ENCODE data around the gene ZRANB3. TPM values are rescaled to one million over a fixed set of nuclear protein-coding genes. Genes with fewer than 3 reads are reported as not detected.
"Not testable (repeated sequence)": the region's sequence is repeated elsewhere in the genome, so short reads cannot be mapped to it uniquely, and the experiment has no call there.

The ZRANB3 gene
- total RNA-seq, 1 donor from 2014 or later, result 6.8 TPM

DNA sequence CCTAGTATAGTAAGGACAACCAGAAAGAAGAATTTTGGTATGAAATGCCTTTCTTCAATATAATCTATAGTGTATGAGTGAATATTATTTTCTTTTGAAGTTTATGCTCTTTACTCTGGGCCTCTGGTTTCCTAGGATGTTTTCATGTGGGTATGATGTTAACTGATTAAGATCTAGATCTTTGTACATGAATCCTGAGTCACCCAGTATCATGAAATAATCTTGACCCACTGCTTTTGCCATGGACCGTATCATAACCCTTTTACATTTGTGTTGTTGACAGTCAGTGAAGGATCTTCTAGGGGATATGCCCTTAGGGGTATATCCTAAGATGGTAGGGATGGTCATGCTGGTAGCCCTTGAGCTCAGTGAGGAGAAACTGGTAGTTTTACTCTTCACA is 378.7 kb downstream of the ZRANB3 start:
- intact Hi-C loops (cut with micrococcal nuclease), result no loop called here
- Mint-ChIP-seq H3K4me1 (ENCODE audit: low read depth) (peaks cover 36% of the 10 kb centered on the region), H3K36me3 (ENCODE audit: low read depth) (peaks cover 54% of the 10 kb centered on the region), H3K9me3 (no peaks in the 10 kb centered on the region), H3K4me3 (no peak overlapping the region), H3K27ac (no peak overlapping the region), H3K27me3 (ENCODE audit: insufficient read depth) (no peaks in the 10 kb centered on the region)
- no peak for DNase-seq (ENCODE audit: low spot score)

GRCh38 chr2:135151615-135152014 is 379.4 kb downstream of the ZRANB3 start:
- H3K4me3 Mint-ChIP-seq, result no peak overlapping the region
- H3K27ac Mint-ChIP-seq, result no peak overlapping the region
- intact Hi-C loops (cut with micrococcal nuclease), result no loop called here
- H3K27me3 Mint-ChIP-seq (ENCODE audit: insufficient read depth), result no peaks in the 10 kb centered on the region
- H3K36me3 Mint-ChIP-seq (ENCODE audit: low read depth), result peaks cover 51% of the 10 kb centered on the region
- no peaks in the 10 kb centered on the region for H3K9me3 Mint-ChIP-seq
- peaks cover 36% of the 10 kb centered on the region for H3K4me1 Mint-ChIP-seq (ENCODE audit: low read depth)
- no peak for DNase-seq (ENCODE audit: low spot score)

- no peak for DNase-seq (ENCODE audit: low spot score)
- H3K4me1 Mint-ChIP-seq (ENCODE audit: low read depth), result peaks cover 31% of the 10 kb centered on the region
These were observed 380.3 kb downstream of the ZRANB3 start for GRCh38 chr2:135150725-135151124.

GRCh38 chr2:135149251-135149650 is 381.8 kb downstream of the ZRANB3 start:
- peaks cover 41% of the 10 kb centered on the region for H3K36me3 Mint-ChIP-seq (ENCODE audit: low read depth)

More at GRCh38 chr2:135150725-135151124, 380.3 kb downstream of the ZRANB3 start:
- Mint-ChIP-seq H3K36me3 (ENCODE audit: low read depth) (peaks cover 48% of the 10 kb centered on the region), H3K27ac (no peak overlapping the region), H3K4me3 (no peak overlapping the region), H3K27me3 (ENCODE audit: insufficient read depth) (no peaks in the 10 kb centered on the region), H3K9me3 (no peaks in the 10 kb centered on the region)
- intact Hi-C loops (cut with micrococcal nuclease), result no loop called here

DNA sequence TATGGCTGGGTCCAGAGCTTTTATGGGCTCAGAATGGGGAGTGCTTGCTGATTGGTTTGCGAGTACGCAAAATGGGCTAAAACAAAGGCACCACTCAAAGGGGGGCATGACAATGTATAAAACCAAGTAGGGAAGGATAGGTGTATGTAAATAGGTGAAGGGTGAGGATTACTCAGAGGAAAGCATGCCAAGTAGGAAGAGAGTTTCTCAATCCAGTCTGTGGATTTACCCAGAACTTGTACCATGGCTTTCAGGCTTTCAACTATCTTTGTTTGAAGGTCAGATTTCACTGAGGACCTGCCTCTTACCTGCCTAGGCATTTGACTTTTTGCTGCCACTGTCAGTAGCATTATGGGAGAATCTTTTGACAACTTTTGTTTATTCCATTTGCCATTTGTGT is 386.7 kb downstream of the ZRANB3 start:
- Mint-ChIP-seq H3K4me3 (no peak overlapping the region), H3K9me3 (peaks cover 35% of the 10 kb centered on the region), H3K4me1 (ENCODE audit: low read depth) (no peaks in the 10 kb centered on the region), H3K27ac (no peak overlapping the region), H3K27me3 (ENCODE audit: insufficient read depth) (no peaks in the 10 kb centered on the region), H3K36me3 (ENCODE audit: low read depth) (peaks cover 42% of the 10 kb centered on the region)
- no peak for DNase-seq (ENCODE audit: low spot score)
- intact Hi-C loops (cut with micrococcal nuclease), result no loop called here

More at GRCh38 chr2:135149251-135149650, 381.8 kb downstream of the ZRANB3 start:
- H3K9me3 Mint-ChIP-seq, result peaks cover 1% of the 10 kb centered on the region
- DNase-seq (ENCODE audit: low spot score), result no peak
- intact Hi-C loops (cut with micrococcal nuclease), result no loop called here
- no peaks in the 10 kb centered on the region for H3K27me3 Mint-ChIP-seq (ENCODE audit: insufficient read depth)
- no peak overlapping the region for H3K27ac Mint-ChIP-seq
- H3K4me3 Mint-ChIP-seq, result no peak overlapping the region
- peaks cover 19% of the 10 kb centered on the region for H3K4me1 Mint-ChIP-seq (ENCODE audit: low read depth)

- Mint-ChIP-seq H3K9me3 (peaks cover 35% of the 10 kb centered on the region), H3K4me3 (no peak overlapping the region), H3K27ac (no peak overlapping the region), H3K36me3 (ENCODE audit: low read depth) (peaks cover 40% of the 10 kb centered on the region), H3K27me3 (ENCODE audit: insufficient read depth) (no peaks in the 10 kb centered on the region), H3K4me1 (ENCODE audit: low read depth) (no peaks in the 10 kb centered on the region)
- no peak for DNase-seq (ENCODE audit: low spot score)
- intact Hi-C loops (cut with micrococcal nuclease), result no loop called here
These were observed 388.7 kb downstream of the ZRANB3 start for GRCh38 chr2:135142323-135142722.

DNA sequence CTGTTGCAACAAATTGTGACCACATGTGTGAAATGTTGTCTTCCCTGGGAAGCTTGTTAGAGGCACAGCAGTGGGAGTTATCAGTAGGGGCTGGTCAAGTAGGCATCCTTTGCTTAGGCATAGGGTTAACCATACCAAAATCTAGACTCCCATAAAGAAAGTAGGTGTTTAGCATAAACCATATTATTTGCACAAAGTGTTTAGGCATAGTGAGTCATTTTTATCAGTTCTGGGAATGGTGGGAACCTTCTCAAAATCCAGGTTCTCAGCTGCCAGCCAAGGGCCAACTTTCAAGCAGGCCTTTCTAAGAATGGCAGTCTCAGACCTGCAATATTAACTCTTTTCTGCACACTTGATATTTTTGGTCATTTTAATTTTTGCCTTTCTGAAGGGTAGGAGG is 390.4 kb downstream of the ZRANB3 start:
- no peak overlapping the region for H3K4me3 Mint-ChIP-seq
- DNase-seq (ENCODE audit: low spot score), result no peak
- no peaks in the 10 kb centered on the region for H3K27me3 Mint-ChIP-seq (ENCODE audit: insufficient read depth)
- H3K9me3 Mint-ChIP-seq, result peaks cover 35% of the 10 kb centered on the region
- H3K36me3 Mint-ChIP-seq (ENCODE audit: low read depth), result peaks cover 52% of the 10 kb centered on the region
- H3K27ac Mint-ChIP-seq, result no peak overlapping the region
- intact Hi-C loops (cut with micrococcal nuclease), result no loop called here
- H3K4me1 Mint-ChIP-seq (ENCODE audit: low read depth), result no peaks in the 10 kb centered on the region

- intact Hi-C loops (cut with micrococcal nuclease), result no loop called here
- Mint-ChIP-seq H3K27me3 (ENCODE audit: insufficient read depth) (no peaks in the 10 kb centered on the region), H3K9me3 (no peaks in the 10 kb centered on the region), H3K27ac (no peak overlapping the region), H3K4me1 (ENCODE audit: low read depth) (no peaks in the 10 kb centered on the region), H3K36me3 (ENCODE audit: low read depth) (peaks cover 55% of the 10 kb centered on the region), H3K4me3 (no peak overlapping the region)
- DNase-seq (ENCODE audit: low spot score), result no peak
These were observed 398.7 kb downstream of the ZRANB3 start for GRCh38 chr2:135132314-135132713.

GRCh38 chr2:135130751-135131150 is 400.3 kb downstream of the ZRANB3 start:
- intact Hi-C loops (cut with micrococcal nuclease), result no loop called here
- Mint-ChIP-seq H3K4me1 (ENCODE audit: low read depth) (no peaks in the 10 kb centered on the region), H3K27ac (peak overlapping the region; percentile 3), H3K9me3 (no peaks in the 10 kb centered on the region), H3K27me3 (ENCODE audit: insufficient read depth) (no peaks in the 10 kb centered on the region), H3K4me3 (no peak overlapping the region), H3K36me3 (ENCODE audit: low read depth) (peaks cover 48% of the 10 kb centered on the region)
- no peak for DNase-seq (ENCODE audit: low spot score)

DNA sequence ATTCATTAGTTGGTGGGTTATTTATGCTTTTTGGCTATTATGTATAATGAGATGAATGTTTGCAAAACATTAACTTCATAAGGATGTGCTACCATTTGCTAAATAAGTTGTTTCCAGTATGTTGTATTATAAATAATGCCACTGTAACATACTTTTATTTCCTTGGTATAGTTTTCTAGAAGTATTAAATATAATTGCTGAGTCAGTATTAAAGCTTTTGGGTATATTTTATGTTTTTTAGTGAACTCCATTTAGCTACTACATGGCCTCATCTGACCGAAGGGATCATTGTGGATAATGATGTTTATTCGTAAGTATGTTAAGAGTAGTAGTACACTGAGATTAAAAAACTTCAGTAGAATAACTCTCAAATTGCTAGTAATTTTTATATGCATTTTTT is 405.1 kb downstream of the ZRANB3 start:
- H3K27ac Mint-ChIP-seq, result no peak overlapping the region
- no peak for DNase-seq (ENCODE audit: low spot score)
- no peak overlapping the region for H3K4me3 Mint-ChIP-seq
- no peaks in the 10 kb centered on the region for H3K27me3 Mint-ChIP-seq (ENCODE audit: insufficient read depth)
- intact Hi-C loops (cut with micrococcal nuclease), result no loop called here
- peaks cover 28% of the 10 kb centered on the region for H3K36me3 Mint-ChIP-seq (ENCODE audit: low read depth)
- no peaks in the 10 kb centered on the region for H3K4me1 Mint-ChIP-seq (ENCODE audit: low read depth)
- no peaks in the 10 kb centered on the region for H3K9me3 Mint-ChIP-seq

GRCh38 chr2:135124924-135125886 is 405.8 kb downstream of the ZRANB3 start:
- no peak overlapping the region for H3K4me3 Mint-ChIP-seq
- no peaks in the 10 kb centered on the region for H3K9me3 Mint-ChIP-seq
- no peaks in the 10 kb centered on the region for H3K27me3 Mint-ChIP-seq (ENCODE audit: insufficient read depth)
- H3K4me1 Mint-ChIP-seq (ENCODE audit: low read depth), result no peaks in the 10 kb centered on the region
- no peak overlapping the region for H3K27ac Mint-ChIP-seq
- intact Hi-C loops (cut with micrococcal nuclease), result no loop called here
- peaks cover 25% of the 10 kb centered on the region for H3K36me3 Mint-ChIP-seq (ENCODE audit: low read depth)
- DNase-seq (ENCODE audit: low spot score), result no peak

DNA sequence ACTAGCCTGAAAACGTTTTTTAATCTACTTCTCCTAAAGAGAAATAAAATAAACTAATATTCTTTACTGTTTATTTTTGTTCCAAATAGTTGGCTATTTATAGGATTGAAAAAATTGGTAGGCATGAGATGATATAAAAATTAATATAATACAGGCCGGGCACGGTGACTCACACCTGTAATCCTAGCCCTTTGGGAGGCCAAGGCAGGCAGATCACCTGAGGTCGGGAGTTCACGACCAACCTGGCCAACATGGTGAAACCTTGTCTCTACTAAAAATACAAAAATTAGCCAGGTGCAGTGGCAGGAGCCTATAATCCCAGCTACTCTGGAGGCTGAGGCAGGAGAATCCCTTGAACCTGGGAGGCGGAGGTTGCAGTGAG is 409.4 kb downstream of the ZRANB3 start:
- H3K4me3 Mint-ChIP-seq; H3K27ac Mint-ChIP-seq; DNase-seq (ENCODE audit: low spot score); H3K9me3 Mint-ChIP-seq; H3K4me1 Mint-ChIP-seq (ENCODE audit: low read depth); intact Hi-C loops (cut with micrococcal nuclease); H3K27me3 Mint-ChIP-seq (ENCODE audit: insufficient read depth): not testable (repeated sequence)
- peaks cover 15% of the 10 kb centered on the region for H3K36me3 Mint-ChIP-seq (ENCODE audit: low read depth)

DNA sequence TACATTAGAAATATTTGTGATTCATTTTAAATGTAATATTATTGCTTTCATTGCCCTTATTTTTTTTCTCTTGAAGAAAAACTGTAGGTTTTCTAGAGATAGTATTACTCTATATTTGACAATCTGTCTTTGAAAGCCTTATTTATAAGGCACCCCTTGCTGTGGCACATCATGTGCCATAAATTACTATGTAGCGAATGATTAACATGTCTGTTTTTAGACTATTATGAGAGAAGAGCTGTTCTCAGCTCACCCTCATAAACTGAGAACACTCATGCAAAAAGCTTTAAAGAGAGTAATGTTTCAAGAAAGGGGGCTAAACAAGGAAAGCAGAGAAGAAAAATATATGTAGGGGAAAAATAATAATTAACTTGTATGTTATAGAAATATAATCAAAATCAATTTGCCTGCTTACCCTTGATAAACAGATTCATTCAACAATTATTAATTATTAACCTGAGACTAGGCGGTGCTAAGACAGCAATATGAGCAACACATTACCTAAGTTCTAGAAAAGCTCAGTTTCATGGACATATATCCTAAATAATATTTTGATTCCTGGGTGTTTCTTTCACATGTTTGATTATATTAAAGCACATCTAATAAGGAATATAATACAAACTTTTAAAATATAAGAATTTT is 409.9 kb downstream of the ZRANB3 start:
- intact Hi-C loops (cut with micrococcal nuclease), result no loop called here
- Mint-ChIP-seq H3K36me3 (ENCODE audit: low read depth) (peaks cover 15% of the 10 kb centered on the region), H3K4me3 (no peak overlapping the region), H3K4me1 (ENCODE audit: low read depth) (no peaks in the 10 kb centered on the region), H3K27ac (no peak overlapping the region), H3K27me3 (ENCODE audit: insufficient read depth) (no peaks in the 10 kb centered on the region), H3K9me3 (no peaks in the 10 kb centered on the region)
- no peak for DNase-seq (ENCODE audit: low spot score)

Measured in activated T-helper 1 cell treated with anti-CD3 and anti-CD28 coated beads, Interleukin-12 subunit alpha, Interleukin-12 subunit beta, Interleukin-2, Interleukin-4 antibody, amounts not matched to agents 30 ng/mL and 10 ng/mL and 1 ng/mL, durations not matched to agents 14 hours and 24 hours and 36 hours (primary cell).